Left forelimb (tissue), 1 donor: ENCODE data around the gene GEN1.

Experiments used
- DNase-seq: peaks from one replicate; pipeline ENCODE4 v3.0.0-alpha.2; 2018; ENCODE audit warnings: low spot score

Gene GEN1

GRCh38 chr2:17795309-17795708 lies 41.4 kb downstream of the GEN1 start:
- no peak for DNase-seq

- DNase-seq: no peak
Observed at GRCh38 chr2:17798338-17798737, 44.4 kb downstream of the GEN1 start.

- no peak for DNase-seq
Observed at GRCh38 chr2:17799301-17800120, 45.6 kb downstream of the GEN1 start.

GRCh38 chr2:17800219-17800618 lies 46.3 kb downstream of the GEN1 start:
- DNase-seq: no peak

GRCh38 chr2:17800693-17801458 lies 46.9 kb downstream of the GEN1 start:
- DNase-seq: no peak

GRCh38 chr2:17803497-17803896 lies 49.6 kb downstream of the GEN1 start:
- DNase-seq: no peak

- no peak for DNase-seq
Observed at GRCh38 chr2:17804358-17804757, 50.4 kb downstream of the GEN1 start.

- no peak for DNase-seq
Observed at GRCh38 chr2:17805166-17805565, 51.2 kb downstream of the GEN1 start.

- DNase-seq: no peak
Observed at GRCh38 chr2:17805717-17806363, 51.9 kb downstream of the GEN1 start.

GRCh38 chr2:17813010-17813741 lies 59.2 kb downstream of the GEN1 start:
- no peak for DNase-seq

- no peak for DNase-seq
Observed at GRCh38 chr2:17813742-17814473, 60.0 kb downstream of the GEN1 start.

GRCh38 chr2:17814601-17815000 lies 60.7 kb downstream of the GEN1 start:
- DNase-seq: no peak

GRCh38 chr2:17815468-17816184 lies 61.7 kb downstream of the GEN1 start:
- DNase-seq: no peak

- no peak for DNase-seq
Observed at GRCh38 chr2:17816396-17817245, 62.7 kb downstream of the GEN1 start, which contains the start of gene MSGN1. Gene MSGN1 (plus strand): TSS chr2:17816460. CDS start chr2:17816519, 59 bp downstream.

GRCh38 chr2:17818235-17818815 lies 64.4 kb downstream of the GEN1 start:
- no peak for DNase-seq

- no peak for DNase-seq
Observed at GRCh38 chr2:17821080-17821479, 67.1 kb downstream of the GEN1 start.

- DNase-seq: no peak
Observed at GRCh38 chr2:17821535-17822444, 67.9 kb downstream of the GEN1 start.

- DNase-seq: no peak
Observed at GRCh38 chr2:17822445-17823117, 68.6 kb downstream of the GEN1 start.
